ENCODE results near the gene IRF2BPL.

- TF ChIP-seq CTCF (IDR thresholded peaks at IDR 0.05; ENCODE audit: low read depth, low read length, missing input control) (no peak), ZBTB33 (IDR thresholded peaks at IDR 0.05) (no peak), RXRA (IDR thresholded peaks at IDR 0.05) (no peak), YY1 (IDR thresholded peaks at IDR 0.05) (no peak), SP1 (IDR thresholded peaks at IDR 0.05) (no peak), GABPA (IDR thresholded peaks at IDR 0.05 in 1 of 2, conservative IDR thresholded peaks at IDR 0.05 in 1 of 2) (no peak), EGR1 (IDR thresholded peaks at IDR 0.05; ENCODE audit: low read depth in 2 of 2) (no peak), RAD21 (IDR thresholded peaks at IDR 0.05) (no peak), TAF1 (conservative IDR thresholded peaks at IDR 0.05) (no peak)
These were observed 29.6 kb downstream of the IRF2BPL start for GRCh38 chr14:76998910-76999309.
